RPMI7951 (cell line): ENCODE results near the gene TF. TPM values are rescaled to one million over a fixed set of nuclear protein-coding genes. Genes with fewer than 3 reads are reported as not detected.
"Not testable (repeated sequence)": the region's sequence is repeated elsewhere in the genome, so short reads cannot be mapped to it uniquely, and the experiment has no call there.

ENCODE experiments used
- DNase-seq: peaks from one replicate; pipeline ENCODE4 v3.0.0-alpha.2; 2012; ENCODE audit warnings: low read depth
- total RNA-seq: library from RNA; depleted of rRNA; stranded (reverse); fragments of >200 nt; shearing (Covaris generic); gene quantifications from 2 replicates; pipeline ENCODE4 v1.2.3, GENCODE V29; 2014; rRNA removed

Gene TF
- 0.96 TPM in 1 of 2 replicates, not detected in the other for total RNA-seq

GRCh38 chr3:133745981-133746711 is at the start of gene TF:
Gene TF (plus strand): TSS chr3:133746393. CDS start chr3:133746441, 48 bp downstream.
- DNase-seq, result peak; percentile 13

DNA sequence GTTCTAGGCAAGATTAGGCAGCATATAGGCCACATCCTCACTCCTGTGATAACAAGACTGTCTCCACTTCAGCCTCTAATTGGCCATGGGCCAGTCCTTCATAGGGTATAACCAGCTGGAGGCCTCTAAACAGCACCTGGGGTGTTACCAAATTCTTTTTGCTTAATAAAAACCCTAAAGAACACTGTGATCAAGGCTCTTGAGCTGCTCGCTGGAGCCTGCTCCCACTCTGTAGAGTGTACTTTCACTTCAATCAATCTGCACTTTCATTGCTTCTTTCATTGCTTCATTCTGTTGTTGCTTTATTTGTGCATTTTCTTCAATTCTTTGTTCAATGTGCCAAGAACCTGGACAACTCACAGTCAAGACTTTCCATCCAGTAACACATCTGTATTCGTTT is 48.2 kb upstream of the TF start:
- DNase-seq, result no peak

- no peak for DNase-seq
Observed at GRCh38 chr3:133699467-133699866, 46.7 kb upstream of the TF start.

- no peak for DNase-seq
Observed at GRCh38 chr3:133699903-133700302, 46.3 kb upstream of the TF start.

DNA sequence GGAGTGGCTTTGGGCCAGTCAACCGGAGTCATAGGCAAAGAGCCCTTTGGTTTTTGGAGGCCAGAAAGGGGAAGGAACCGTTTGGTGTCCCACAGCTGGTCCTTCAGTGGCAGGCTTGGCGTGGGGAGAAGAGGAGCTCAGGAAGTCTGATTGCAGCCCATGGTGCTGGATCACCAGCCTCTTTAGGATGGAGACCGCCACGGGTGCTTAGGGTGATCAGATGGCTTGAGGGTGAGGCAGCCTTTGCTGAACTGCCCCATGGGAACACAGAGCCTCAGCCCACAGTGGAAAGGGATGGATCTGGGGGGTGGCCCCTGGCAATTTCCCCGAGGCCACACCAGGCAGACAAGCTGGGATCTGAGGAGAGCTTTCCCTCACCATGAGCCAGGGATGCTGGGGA is 45.8 kb upstream of the TF start:
- no peak for DNase-seq

- DNase-seq, result no peak
Observed at GRCh38 chr3:133701435-133702358, 44.5 kb upstream of the TF start.

- DNase-seq, result no peak
Observed at GRCh38 chr3:133703915-133704314, 42.3 kb upstream of the TF start.

DNA sequence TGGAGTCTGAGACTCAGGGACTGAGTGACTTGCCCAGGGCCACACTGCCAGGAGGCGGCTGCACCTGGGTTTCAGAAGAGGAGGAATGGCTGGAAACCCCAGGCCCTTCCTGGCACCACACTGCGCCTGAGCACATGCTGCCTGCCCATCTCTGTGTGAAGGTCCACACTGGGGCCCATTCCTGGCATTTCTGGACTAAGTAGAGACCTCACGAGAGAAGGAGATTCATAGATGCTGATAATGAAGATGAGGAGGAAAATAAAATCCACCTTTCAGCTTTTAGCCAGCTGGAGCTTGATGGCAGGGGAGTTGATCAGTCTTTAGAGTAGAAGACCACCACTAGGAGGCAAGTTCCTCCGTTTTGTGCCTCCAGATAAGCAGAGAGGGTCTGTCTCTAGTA is 40.2 kb upstream of the TF start:
- DNase-seq, result no peak

DNA sequence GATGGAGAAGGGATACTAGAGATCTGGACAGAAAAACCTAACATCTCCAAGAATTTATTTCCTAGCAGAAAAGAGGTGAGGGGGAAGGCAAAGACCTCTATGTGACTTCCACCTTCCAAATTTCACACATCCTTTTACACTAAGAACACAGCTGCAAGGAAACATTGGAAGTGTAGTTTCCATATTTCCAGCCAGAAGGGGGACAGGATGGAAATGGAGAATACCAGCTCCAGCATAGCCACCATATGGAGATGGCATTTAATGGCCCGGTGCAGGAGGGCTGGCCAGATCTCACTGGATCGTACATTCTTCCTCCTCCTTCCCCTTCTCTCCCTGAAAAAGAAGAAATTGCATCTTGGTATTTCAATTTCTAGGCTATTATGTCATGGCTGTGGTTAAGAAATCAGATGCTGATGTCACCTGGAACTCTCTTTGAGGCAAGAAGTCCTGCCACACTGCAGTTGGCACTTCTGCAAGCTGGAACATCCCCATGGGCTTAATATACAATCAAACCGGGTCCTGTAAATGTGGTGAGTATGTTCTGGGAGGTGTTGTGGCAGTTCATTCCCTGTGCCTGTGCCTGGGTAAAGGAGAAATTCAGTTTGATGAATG is 36.9 kb upstream of the TF start:
- DNase-seq, result no peak

- no peak for DNase-seq
Observed at GRCh38 chr3:133711013-133711412, 35.2 kb upstream of the TF start.

DNA sequence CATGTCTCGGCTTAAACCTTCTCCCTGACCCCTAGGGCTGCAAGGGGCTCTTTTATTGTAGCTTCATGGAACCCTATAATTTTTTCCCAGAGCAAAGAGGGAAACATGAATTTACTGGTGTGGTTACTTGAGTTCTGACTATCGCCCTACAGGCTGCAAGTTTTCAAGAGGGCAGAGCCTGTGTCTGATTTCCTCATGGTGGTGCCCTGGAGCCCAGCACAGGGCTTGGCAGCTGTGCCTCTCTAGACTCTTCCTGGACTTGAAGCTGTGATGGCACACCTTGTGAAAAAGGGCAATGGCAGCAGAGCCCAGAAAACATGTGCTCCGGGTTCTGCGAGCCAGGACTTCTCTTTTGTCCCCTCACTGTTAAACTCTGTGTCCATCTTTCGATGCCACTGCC is 34.2 kb upstream of the TF start:
- no peak for DNase-seq

- no peak for DNase-seq
Observed at GRCh38 chr3:133713347-133713746, 32.8 kb upstream of the TF start.

GRCh38 chr3:133717424-133717823 is 28.8 kb upstream of the TF start:
- no peak for DNase-seq

GRCh38 chr3:133722935-133723334 is 23.3 kb upstream of the TF start:
- no peak for DNase-seq

GRCh38 chr3:133730993-133731392 is 15.2 kb upstream of the TF start:
- DNase-seq, result no peak

DNA sequence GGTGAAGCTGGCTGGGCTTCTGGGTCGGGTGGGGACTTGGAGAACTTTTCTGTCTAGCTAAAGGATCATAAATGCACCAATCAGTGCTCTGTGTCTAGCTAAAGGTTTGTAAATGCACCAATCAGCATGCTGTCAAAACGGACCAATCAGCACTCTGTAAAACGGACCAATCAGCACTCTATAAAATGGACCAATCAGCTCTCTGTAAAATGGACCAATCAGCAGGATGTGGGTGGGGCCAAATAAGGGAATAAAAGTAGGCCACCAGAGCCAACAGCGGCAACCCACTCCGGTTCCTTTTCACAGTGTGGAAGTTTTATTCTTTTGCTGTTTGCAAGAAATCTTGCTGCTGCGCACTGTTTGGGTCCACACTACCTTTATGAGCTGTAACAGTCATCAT is 14.0 kb upstream of the TF start:
- not testable (repeated sequence) for DNase-seq

- no peak for DNase-seq
Observed at GRCh38 chr3:133733226-133733625, 13.0 kb upstream of the TF start.

DNA sequence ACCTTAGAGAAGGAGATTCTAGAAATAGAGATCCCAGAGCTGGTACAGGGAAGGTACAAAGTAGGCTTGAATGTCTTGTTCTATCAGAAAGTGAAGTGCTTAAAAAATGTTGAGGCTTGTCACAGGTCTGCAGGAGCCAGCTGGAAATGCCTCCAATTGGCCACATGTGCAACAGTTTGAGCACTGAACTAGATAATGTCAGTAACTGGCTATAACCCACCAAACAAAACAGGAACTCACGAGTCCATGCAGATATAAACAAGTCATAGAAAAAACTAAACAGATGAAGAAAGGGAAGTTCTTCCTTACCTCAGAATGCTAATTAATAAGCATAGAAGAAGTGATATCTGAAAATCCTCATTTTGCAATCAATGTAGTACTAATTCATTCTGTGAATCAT is 11.9 kb upstream of the TF start:
- no peak for DNase-seq

GRCh38 chr3:133742351-133743091 is 3.7 kb upstream of the TF start:
- DNase-seq, result peak; percentile 88

- DNase-seq, result no peak
Observed at GRCh38 chr3:133744241-133744640, 2.0 kb upstream of the TF start.

GRCh38 chr3:133745108-133745507 is 1.1 kb upstream of the TF start:
- DNase-seq, result no peak

GRCh38 chr3:133746712-133747066 is 496 bp downstream of the TF start:
- no peak for DNase-seq
